ENCODE measurements around the gene HNRNPF.

DNA sequence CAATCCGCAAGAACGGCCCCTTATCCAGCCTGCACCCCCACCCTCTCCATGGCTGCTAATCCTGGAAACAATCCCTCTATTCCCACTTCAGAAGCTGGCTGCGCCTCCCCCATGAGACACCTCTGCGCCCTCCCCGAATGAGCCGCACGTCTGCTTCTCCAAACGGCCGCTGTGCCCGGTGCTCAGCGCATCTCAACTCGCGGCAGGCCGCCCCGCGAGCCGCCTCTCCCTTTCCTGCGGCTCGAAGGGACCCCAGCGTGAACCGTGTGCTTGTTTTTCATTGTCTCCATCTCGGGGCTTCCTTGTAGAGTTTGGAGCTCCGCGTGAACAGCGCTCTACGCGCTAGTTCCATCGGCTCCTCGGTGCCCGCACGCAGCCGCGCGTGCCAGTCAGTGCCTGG lies 58.3 kb downstream of the HNRNPF start:
- TF ChIP-seq, protein P1, sequence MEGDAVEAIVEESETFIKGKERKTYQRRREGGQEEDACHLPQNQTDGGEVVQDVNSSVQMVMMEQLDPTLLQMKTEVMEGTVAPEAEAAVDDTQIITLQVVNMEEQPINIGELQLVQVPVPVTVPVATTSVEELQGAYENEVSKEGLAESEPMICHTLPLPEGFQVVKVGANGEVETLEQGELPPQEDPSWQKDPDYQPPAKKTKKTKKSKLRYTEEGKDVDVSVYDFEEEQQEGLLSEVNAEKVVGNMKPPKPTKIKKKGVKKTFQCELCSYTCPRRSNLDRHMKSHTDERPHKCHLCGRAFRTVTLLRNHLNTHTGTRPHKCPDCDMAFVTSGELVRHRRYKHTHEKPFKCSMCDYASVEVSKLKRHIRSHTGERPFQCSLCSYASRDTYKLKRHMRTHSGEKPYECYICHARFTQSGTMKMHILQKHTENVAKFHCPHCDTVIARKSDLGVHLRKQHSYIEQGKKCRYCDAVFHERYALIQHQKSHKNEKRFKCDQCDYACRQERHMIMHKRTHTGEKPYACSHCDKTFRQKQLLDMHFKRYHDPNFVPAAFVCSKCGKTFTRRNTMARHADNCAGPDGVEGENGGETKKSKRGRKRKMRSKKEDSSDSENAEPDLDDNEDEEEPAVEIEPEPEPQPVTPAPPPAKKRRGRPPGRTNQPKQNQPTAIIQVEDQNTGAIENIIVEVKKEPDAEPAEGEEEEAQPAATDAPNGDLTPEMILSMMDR (IDR thresholded peaks at IDR 0.05): no peak
- TF ChIP-seq POLR2A (IDR thresholded peaks at IDR 0.05): no peak

All from Peyer's patch (tissue), 4 donors.